Body of pancreas (tissue), 4 donors: ENCODE results near the gene ZFHX2.

Source experiments
- POLR2A ChIP-seq, 3 donors: fragments of 450-650 bp; IDR thresholded peaks; one replicate each; pipeline ENCODE4 v1.6.1; 2016; ENCODE audit warnings: antibody characterized with exemption in 3 of 3, mild to moderate bottlenecking in 2 of 3
- TF ChIP-seq, protein P1 (sequence below), 7 experiments: fragments of 450-650 bp in 4 of 7; fragments of 200-600 bp in 3 of 7; sonication (generic) in 3 of 7; IDR thresholded peaks; one replicate each; pipeline ENCODE4 v1.5.1; 2016 to 2019; ENCODE audit warnings: antibody characterized with exemption in 7 of 7

DNA sequence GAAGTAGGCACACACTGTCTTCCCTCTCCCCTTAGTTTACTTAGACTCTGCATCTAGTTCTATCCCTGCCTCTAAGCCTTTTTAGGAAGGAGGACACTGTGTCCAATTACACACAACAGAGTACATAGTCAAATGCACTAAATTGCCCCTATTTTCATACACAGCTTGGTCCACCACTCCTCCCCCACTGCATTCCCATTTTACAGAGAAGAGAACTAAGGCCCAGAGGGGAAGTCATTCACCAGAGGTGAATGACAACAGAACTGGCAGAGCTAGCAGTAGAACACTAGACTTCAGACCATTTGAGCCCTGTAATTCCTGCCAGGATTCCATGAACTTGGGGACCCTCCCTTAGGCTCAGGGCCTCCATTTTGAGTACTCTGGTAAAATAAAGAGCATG lies 28.2 kb upstream of the ZFHX2 start:
- no peak for TF ChIP-seq POLR2A (IDR thresholded peaks at IDR 0.05)
- TF ChIP-seq, protein P1, sequence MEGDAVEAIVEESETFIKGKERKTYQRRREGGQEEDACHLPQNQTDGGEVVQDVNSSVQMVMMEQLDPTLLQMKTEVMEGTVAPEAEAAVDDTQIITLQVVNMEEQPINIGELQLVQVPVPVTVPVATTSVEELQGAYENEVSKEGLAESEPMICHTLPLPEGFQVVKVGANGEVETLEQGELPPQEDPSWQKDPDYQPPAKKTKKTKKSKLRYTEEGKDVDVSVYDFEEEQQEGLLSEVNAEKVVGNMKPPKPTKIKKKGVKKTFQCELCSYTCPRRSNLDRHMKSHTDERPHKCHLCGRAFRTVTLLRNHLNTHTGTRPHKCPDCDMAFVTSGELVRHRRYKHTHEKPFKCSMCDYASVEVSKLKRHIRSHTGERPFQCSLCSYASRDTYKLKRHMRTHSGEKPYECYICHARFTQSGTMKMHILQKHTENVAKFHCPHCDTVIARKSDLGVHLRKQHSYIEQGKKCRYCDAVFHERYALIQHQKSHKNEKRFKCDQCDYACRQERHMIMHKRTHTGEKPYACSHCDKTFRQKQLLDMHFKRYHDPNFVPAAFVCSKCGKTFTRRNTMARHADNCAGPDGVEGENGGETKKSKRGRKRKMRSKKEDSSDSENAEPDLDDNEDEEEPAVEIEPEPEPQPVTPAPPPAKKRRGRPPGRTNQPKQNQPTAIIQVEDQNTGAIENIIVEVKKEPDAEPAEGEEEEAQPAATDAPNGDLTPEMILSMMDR (IDR thresholded peaks at IDR 0.05): no peak
